HL-60 (cell line): Measurements from ENCODE around the gene NDUFB2.
"Not testable (repeated sequence)": the region's sequence is repeated elsewhere in the genome, so short reads cannot be mapped to it uniquely, and the experiment has no call there.

Experiments used
- POLR2AphosphoS5 ChIP-seq: IDR thresholded peaks from 2 replicates; pipeline ENCODE4 v1.6.1; 2012; ENCODE audit warnings: low read depth
- SPI1 ChIP-seq: IDR thresholded peaks from 2 replicates; pipeline ENCODE4 v1.6.1; 2012; ENCODE audit warnings: low read depth, mild to moderate bottlenecking, borderline replicate concordance
- TF ChIP-seq, protein P1 (sequence below): IDR thresholded peaks from one replicate; pipeline ENCODE4 v1.5.1; 2011; ENCODE audit warnings: low read length, control low read depth, inconsistent platforms; ENCODE audit not compliant: insufficient read depth
- TF ChIP-seq, protein P2 (sequence below): IDR thresholded peaks from 2 replicates; pipeline ENCODE4 v1.6.1; 2012; ENCODE audit warnings: low read depth; ENCODE audit not compliant: insufficient replicate concordance

- TF ChIP-seq, protein P1, sequence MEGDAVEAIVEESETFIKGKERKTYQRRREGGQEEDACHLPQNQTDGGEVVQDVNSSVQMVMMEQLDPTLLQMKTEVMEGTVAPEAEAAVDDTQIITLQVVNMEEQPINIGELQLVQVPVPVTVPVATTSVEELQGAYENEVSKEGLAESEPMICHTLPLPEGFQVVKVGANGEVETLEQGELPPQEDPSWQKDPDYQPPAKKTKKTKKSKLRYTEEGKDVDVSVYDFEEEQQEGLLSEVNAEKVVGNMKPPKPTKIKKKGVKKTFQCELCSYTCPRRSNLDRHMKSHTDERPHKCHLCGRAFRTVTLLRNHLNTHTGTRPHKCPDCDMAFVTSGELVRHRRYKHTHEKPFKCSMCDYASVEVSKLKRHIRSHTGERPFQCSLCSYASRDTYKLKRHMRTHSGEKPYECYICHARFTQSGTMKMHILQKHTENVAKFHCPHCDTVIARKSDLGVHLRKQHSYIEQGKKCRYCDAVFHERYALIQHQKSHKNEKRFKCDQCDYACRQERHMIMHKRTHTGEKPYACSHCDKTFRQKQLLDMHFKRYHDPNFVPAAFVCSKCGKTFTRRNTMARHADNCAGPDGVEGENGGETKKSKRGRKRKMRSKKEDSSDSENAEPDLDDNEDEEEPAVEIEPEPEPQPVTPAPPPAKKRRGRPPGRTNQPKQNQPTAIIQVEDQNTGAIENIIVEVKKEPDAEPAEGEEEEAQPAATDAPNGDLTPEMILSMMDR: not testable (repeated sequence)
- not testable (repeated sequence) for TF ChIP-seq POLR2AphosphoS5, SPI1
- TF ChIP-seq, protein P2, sequence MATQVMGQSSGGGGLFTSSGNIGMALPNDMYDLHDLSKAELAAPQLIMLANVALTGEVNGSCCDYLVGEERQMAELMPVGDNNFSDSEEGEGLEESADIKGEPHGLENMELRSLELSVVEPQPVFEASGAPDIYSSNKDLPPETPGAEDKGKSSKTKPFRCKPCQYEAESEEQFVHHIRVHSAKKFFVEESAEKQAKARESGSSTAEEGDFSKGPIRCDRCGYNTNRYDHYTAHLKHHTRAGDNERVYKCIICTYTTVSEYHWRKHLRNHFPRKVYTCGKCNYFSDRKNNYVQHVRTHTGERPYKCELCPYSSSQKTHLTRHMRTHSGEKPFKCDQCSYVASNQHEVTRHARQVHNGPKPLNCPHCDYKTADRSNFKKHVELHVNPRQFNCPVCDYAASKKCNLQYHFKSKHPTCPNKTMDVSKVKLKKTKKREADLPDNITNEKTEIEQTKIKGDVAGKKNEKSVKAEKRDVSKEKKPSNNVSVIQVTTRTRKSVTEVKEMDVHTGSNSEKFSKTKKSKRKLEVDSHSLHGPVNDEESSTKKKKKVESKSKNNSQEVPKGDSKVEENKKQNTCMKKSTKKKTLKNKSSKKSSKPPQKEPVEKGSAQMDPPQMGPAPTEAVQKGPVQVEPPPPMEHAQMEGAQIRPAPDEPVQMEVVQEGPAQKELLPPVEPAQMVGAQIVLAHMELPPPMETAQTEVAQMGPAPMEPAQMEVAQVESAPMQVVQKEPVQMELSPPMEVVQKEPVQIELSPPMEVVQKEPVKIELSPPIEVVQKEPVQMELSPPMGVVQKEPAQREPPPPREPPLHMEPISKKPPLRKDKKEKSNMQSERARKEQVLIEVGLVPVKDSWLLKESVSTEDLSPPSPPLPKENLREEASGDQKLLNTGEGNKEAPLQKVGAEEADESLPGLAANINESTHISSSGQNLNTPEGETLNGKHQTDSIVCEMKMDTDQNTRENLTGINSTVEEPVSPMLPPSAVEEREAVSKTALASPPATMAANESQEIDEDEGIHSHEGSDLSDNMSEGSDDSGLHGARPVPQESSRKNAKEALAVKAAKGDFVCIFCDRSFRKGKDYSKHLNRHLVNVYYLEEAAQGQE: not testable (repeated sequence)
Observed at GRCh38 chr7:140693849-140694248, 2.7 kb upstream of the NDUFB2 start.
